AG20443 (cell line): ENCODE measurements around the gene SPEG.

ENCODE experiments used
- DNase-seq: peaks from one replicate; pipeline ENCODE4 v3.0.0; 2012; ENCODE audit warnings: low spot score, mixed read lengths

SPEG gene

DNA sequence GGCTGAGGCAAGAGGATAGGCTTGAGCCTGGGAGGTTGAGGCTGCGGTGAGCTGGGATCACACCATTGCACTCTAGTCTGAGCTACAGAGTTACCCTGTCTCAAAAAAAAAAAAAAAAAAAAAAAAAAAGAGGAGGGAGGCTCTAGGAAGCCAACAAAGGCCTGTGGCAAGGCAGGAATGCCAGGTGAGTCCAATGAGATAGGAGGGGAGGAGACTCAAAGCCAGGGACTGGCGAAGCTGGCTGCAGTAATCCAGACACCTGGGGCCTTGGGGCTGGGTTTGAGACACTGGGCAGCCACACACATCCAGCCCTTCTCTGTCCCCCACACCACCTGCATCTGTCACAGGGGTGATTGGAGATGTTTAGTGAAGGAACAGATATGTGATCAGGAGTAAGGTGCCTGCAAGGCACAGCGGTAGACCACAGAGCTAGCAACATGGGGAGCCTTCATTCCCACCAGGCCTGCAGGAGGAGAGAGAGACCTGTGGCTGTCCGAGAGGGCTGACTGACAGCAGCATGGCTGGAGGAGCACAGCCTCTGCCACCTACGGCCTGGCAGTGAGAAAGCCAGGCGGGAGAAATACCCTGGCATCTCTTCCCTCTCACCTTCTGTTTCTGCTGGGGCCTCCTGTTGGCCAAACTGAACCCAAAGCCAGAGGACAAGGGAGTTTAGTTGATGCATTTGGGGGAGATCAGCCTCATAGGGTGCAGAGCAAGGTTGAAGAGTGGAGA is 99.5 kb downstream of the SPEG start:
- DNase-seq: no peak

- DNase-seq: no peak
Observed at GRCh38 chr2:219536425-219536824, 101.8 kb downstream of the SPEG start.

GRCh38 chr2:219536967-219537366 is 102.3 kb downstream of the SPEG start:
- no peak for DNase-seq

- DNase-seq: no peak
Observed at GRCh38 chr2:219537657-219538488, 103.2 kb downstream of the SPEG start.

GRCh38 chr2:219538504-219538951 is 103.9 kb downstream of the SPEG start:
- DNase-seq: no peak

GRCh38 chr2:219538956-219539788 is 104.5 kb downstream of the SPEG start:
- no peak for DNase-seq

DNA sequence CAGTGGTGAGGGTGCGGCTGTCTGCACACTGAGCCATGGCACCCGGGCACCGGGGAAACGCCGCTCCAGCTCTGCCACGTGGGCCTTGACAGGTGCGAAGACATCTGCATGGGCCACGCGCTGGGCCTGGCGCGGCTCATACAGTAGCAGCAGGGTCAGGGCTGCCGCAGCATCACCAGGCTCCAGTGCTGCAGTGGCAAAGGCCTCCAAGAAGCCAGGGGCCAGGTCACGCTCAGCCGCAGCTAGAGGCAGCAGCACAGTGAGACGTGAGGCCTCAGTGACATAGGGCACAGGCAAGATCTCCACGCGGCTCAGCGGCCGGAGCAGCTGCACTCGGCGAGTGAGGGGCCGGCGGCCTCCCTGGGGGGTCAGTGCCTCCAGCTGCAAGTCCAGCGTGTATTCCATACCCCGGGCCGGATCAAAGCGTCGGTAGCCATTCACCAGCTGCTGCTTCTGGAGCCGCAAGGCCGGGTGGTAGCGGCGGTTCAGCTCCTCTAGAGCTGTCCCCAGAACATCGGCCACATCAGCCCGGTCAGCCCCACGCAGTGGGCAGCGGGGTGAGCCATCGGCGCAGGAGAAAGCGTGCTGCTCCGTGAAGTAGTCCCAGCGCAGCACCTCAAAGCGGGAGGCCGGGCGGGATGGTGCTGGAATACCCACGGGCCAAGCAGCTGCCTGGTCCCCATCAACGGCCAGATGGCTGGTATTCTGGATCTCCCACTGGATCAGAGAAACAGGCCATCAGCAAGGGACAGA is 105.5 kb downstream of the SPEG start:
- no peak for DNase-seq

DNA sequence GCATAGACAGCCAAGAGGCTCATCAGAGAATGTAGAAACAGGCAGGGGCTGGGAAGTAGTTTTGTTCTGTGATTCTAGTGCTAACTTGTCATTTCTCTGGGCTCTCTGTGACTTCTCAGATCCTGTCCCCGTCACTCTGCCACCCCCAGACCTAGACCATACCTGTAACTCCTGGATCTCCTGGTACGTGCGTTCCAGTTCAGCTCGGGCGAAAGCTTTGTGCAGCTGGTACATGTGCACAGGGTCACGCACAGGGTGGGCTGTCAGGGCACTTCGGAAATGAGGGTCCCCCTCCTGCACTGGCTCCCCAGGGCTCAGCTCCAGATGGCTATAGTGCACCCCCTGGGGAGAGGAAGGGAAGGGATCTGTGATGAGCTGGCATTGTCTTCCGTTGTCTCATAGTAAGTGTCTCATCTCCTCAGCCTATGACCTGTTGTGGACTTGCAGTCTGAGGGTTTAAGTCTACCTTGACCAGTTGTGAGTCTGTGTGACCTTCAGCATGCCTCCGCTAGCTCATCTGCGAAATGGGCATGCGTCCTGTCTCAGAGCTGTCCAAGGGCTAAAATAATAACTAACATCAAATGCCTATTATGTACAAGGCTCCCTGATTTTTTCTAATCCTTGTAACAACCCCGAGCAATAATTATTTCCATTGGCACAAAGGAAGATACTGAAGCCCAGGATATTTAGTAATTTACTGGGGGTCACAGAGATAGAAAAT is 106.3 kb downstream of the SPEG start:
- DNase-seq: no peak

DNA sequence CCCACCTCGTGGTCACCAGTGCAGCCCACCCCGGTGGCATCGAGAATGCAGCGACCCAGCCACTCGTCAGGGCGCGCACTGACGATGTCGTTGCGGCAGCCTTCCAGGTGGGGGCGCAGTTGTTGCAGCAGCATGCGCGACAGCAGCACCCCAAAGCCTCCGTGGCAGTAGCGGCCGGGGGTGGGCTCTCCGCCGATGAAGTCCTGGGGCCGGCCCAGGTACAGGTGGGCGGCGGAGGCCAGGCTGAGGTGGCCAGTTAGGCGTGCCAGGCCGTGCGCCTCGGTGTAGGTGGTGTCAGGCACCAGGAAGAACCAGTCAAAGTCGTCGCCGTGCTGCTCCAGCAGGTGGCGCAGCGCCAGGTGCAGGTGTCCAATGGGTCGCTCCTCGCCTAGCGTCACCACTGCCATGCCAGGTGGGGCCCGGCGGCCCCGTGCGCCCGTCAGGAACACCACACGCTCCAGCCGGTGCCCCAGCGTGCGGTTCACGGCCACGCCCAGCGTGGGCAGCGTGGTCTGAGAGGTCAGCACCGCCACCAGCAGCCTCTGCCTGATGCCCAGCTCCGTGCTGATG is 107.1 kb downstream of the SPEG start:
- peak; percentile 43 for DNase-seq

DNA sequence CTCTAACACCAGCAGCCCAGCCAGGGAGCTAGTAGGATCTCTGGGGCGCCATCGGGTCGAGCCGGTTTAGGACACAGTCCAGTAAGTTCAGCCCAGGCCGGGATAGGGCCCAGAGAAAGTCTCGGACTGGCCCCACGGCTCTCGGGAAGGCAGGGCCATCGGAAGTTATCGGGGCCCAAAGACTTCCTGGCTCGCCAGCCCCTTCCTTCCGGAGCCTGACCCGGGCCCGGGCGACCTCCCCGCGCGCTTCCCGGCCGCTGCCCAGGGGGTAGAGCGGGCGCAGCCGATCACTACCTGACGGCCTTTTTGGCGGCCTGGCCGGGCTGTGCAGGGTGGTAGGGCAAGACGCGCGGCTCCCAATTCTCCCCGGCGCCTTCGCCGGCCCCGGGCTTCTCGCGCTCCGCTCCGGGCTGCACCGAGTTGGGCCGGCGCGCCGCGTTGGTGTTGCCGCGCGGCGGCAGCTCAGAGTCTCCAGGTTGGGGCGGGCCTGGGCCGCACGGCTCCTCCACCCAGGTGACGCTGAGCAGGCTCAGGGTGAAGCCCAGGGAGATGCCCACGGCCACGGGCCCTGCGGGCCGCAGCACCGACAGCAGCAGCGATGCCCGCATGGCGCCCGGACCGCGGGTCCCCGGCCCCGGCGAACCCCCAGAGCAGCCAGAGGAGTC is 108.4 kb downstream of the SPEG start:
- peak; percentile 65 for DNase-seq

- DNase-seq: peak; percentile 99
Observed at GRCh38 chr2:219543596-219544358, 109.1 kb downstream of the SPEG start, which contains the start of the genes CHPF and TMEM198. CHPF (minus strand) TSS chr2:219543809; CDS start chr2:219543538, 271 bp downstream. TMEM198 (plus strand) TSS chr2:219544028; CDS start chr2:219544728, 700 bp downstream.

DNA sequence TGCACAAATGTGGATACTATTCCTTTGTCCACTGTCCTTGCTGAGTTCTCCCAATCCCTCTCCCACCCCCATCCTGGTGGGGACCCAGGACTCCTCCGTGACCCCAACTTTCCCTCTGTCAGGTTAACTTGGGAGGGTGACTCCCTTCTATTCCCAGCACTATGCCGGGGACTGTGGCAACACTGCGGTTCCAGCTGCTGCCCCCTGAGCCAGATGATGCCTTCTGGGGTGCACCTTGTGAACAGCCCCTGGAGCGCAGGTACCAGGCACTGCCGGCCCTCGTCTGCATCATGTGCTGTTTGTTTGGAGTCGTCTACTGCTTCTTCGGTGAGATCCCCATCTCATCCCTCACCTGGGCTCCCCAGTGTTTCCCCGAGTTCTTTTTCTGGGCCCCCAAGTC is 109.9 kb downstream of the SPEG start:
- DNase-seq: no peak

- DNase-seq: no peak
Observed at GRCh38 chr2:219545295-219545942, 110.8 kb downstream of the SPEG start.

DNA sequence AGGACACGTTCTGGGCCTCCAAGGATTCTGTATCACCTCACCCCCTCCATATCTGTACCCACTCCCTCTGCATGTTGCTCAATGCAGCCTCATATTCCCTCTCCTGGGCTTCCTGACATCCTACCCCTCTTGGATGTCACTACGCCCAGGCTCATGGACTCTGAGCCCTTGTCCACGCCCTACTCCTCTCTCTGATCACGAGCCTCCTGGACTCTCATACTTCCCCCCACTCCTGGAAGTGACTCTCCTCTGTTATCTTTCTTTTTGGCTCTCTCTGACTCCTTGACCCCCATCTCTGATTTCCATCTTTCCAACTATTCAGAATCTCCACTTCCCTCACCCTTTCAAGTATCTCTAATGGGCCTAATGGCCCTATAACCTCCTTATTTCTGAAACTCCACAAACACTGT is 111.3 kb downstream of the SPEG start:
- no peak for DNase-seq

GRCh38 chr2:219547621-219548020 is 113.0 kb downstream of the SPEG start:
- no peak for DNase-seq
